Measurements from ENCODE around the gene ENO1.

DNA sequence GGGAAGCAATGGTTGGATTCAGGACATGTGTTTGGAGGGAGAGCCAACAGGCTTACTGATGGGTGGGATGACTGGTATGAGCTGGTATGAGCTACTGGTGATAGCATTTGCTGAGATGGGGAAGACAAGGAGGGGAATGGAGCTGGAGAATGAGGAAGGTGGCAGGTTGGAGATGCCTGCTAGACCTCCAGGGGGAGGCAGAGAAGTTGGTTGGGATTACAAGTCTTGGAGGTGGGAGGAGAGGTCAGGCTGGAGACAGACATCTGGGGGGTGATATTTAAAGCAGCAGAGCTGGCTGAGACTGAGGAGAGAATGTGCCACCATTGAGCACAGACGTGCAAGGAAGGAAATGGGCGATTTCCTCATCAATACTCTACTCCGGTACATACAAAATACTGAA, 31.8 kb upstream of the ENO1 start:
- TF ChIP-seq GATA2 (IDR thresholded peaks at IDR 0.05; ENCODE audit: low read depth, low read length) = no peak
- TF ChIP-seq GATA3 (IDR thresholded peaks at IDR 0.05; ENCODE audit: low read depth, low read length) = no peak

Measured in SH-SY5Y (cell line).